ENCODE data around the gene PUSL1. TPM values are rescaled to one million over a fixed set of nuclear protein-coding genes. Genes with fewer than 3 reads are reported as not detected.

Gene PUSL1
- total RNA-seq, 4 donors from 2014 or later, result 20.0 to 52.5 (median 33.2) TPM

GRCh38 chr1:1292442-1292779 lies 16.0 kb upstream of the PUSL1 start:
- TF ChIP-seq POLR2A (IDR thresholded peaks at IDR 0.05) (no peak), CTCF (IDR thresholded peaks at IDR 0.05) (no peak)
- Histone ChIP-seq H3K36me3 (peaks cover 3 to 48% (median 13%) of the 10 kb centered on the region in 3 donors), H3K4me3 (no peak overlapping the region), H3K27me3 (peaks cover 0 to 12% (median 0%) of the 10 kb centered on the region in 4 donors), H3K27ac (no peak overlapping the region), H3K4me1 (peaks cover 9 to 23% (median 11%) of the 10 kb centered on the region in 3 donors), H3K9me3 (no peaks in the 10 kb centered on the region)
- intact Hi-C loops (cut with DNase I), result loop anchor here (5.0 to 10.0 kb wide), 2 partner anchors 170 to 258 kb away; no protein-coding TSS in a partner anchor
- WGBS, 2 donors, result 83 to 84% methylated on average over 5 to 7 of the region's 9 CpGs
- DNase-seq, result no peak

- Histone ChIP-seq H3K4me1 (peaks cover 9 to 23% (median 11%) of the 10 kb centered on the region in 3 donors), H3K4me3 (no peak overlapping the region), H3K27ac (no peak overlapping the region), H3K27me3 (peaks cover 0 to 8% (median 0%) of the 10 kb centered on the region in 4 donors), H3K9me3 (no peaks in the 10 kb centered on the region), H3K36me3 (peaks cover 3 to 52% (median 17%) of the 10 kb centered on the region in 3 donors)
- DNase-seq, result no peak
- TF ChIP-seq POLR2A (IDR thresholded peaks at IDR 0.05) (no peak), CTCF (IDR thresholded peaks at IDR 0.05) (no peak)
- intact Hi-C loops (cut with DNase I), result loop anchor here (5.0 to 10.0 kb wide), 2 partner anchors 171 to 258 kb away; no protein-coding TSS in a partner anchor
- 93 to 95% methylated on average over 6 to 9 of the region's 18 CpGs for WGBS, 2 donors
These were observed 15.5 kb upstream of the PUSL1 start for GRCh38 chr1:1292851-1293250.

- peaks cover 3 to 59% (median 20%) of the 10 kb centered on the region in 3 donors for H3K36me3 ChIP-seq
- intact Hi-C loops (cut with DNase I), result loop anchor here (5.0 to 10.0 kb wide), 2 partner anchors 171 to 259 kb away; no protein-coding TSS in a partner anchor
- H3K4me1 ChIP-seq, result peaks cover 9 to 23% (median 11%) of the 10 kb centered on the region in 3 donors
- peaks cover 0 to 5% (median 0%) of the 10 kb centered on the region in 4 donors for H3K27me3 ChIP-seq
- 77 to 92% methylated on average over 3 to 21 of the region's 94 CpGs for whole genome bisulfite sequencing, 2 donors
- no peak overlapping the region for H3K4me3 ChIP-seq
- H3K27ac ChIP-seq, result no peak overlapping the region
- no peaks in the 10 kb centered on the region for H3K9me3 ChIP-seq
- TF ChIP-seq POLR2A (IDR thresholded peaks at IDR 0.05) (no peak), CTCF (IDR thresholded peaks at IDR 0.05) (no peak)
- no peak for DNase-seq
These were observed 14.8 kb upstream of the PUSL1 start for GRCh38 chr1:1293263-1294249.

- H3K27me3 ChIP-seq, result peaks cover 0 to 5% (median 0%) of the 10 kb centered on the region in 4 donors
- H3K4me1 ChIP-seq, result peaks cover 9 to 23% (median 11%) of the 10 kb centered on the region in 3 donors
- intact Hi-C loops (cut with DNase I), result loop anchor here (5.0 to 10.0 kb wide), 2 partner anchors 172 to 260 kb away; no protein-coding TSS in a partner anchor
- no peak for DNase-seq
- WGBS, 2 donors, result 95% methylated on average over 10 of the region's 58 CpGs; no CpG with 5 or more reads in 1 of the 2 donors
- H3K9me3 ChIP-seq, result no peaks in the 10 kb centered on the region
- no peak overlapping the region for H3K4me3 ChIP-seq
- peaks cover 3 to 67% (median 20%) of the 10 kb centered on the region in 3 donors for H3K36me3 ChIP-seq
- H3K27ac ChIP-seq, result no peak overlapping the region
- TF ChIP-seq POLR2A (IDR thresholded peaks at IDR 0.05) (no peak), CTCF (IDR thresholded peaks at IDR 0.05) (no peak)
These were observed 14.0 kb upstream of the PUSL1 start for GRCh38 chr1:1294250-1294890.
